HL-60 (cell line): ENCODE measurements around the gene KHDC1.
"Not testable (repeated sequence)": the region's sequence is repeated elsewhere in the genome, so short reads cannot be mapped to it uniquely, and the experiment has no call there.

ENCODE experiments used
- DNase-seq, 2 experiments: peaks; one replicate each; pipeline ENCODE4 v3.0.0-alpha.2; 2010 to 2020; ENCODE audit warnings: low read depth in 1 of 2, low spot score in 1 of 2
- H3K27ac ChIP-seq: fragments of 250-450 bp; sonication (Bioruptor Pico); replicated peaks from 2 replicates; pipeline ENCODE4 v1.5.1; 2020; ENCODE audit warnings: mild to moderate bottlenecking, moderate library complexity
- H3K27me3 ChIP-seq: fragments of 250-450 bp; sonication (Bioruptor Pico); 2 replicates; pipeline ENCODE4 v1.5.1; 2021; ENCODE audit warnings: mild to moderate bottlenecking, moderate library complexity; ENCODE audit not compliant: insufficient read depth, poor library complexity, severe bottlenecking
- H3K4me3 ChIP-seq: replicated peaks from 2 replicates; pipeline ENCODE4 v1.5.1; 2011; ENCODE audit warnings: mild to moderate bottlenecking, control low read depth, low read length; ENCODE audit not compliant: insufficient read depth
- GABPA ChIP-seq: IDR thresholded peaks from 2 replicates; pipeline ENCODE4 v1.6.1; 2012; ENCODE audit warnings: low read depth
- POLR2AphosphoS5 ChIP-seq: IDR thresholded peaks from 2 replicates; pipeline ENCODE4 v1.6.1; 2012; ENCODE audit warnings: low read depth
- SPI1 ChIP-seq: IDR thresholded peaks from 2 replicates; pipeline ENCODE4 v1.6.1; 2012; ENCODE audit warnings: low read depth, mild to moderate bottlenecking, borderline replicate concordance
- TF ChIP-seq, protein P1 (sequence below): IDR thresholded peaks from 2 replicates; pipeline ENCODE4 v1.6.1; 2012; ENCODE audit warnings: low read depth; ENCODE audit not compliant: insufficient replicate concordance
- TF ChIP-seq, protein P2 (sequence below): IDR thresholded peaks from one replicate; pipeline ENCODE4 v1.5.1; 2011; ENCODE audit warnings: low read length, control low read depth, inconsistent platforms; ENCODE audit not compliant: insufficient read depth

The KHDC1 gene

DNA sequence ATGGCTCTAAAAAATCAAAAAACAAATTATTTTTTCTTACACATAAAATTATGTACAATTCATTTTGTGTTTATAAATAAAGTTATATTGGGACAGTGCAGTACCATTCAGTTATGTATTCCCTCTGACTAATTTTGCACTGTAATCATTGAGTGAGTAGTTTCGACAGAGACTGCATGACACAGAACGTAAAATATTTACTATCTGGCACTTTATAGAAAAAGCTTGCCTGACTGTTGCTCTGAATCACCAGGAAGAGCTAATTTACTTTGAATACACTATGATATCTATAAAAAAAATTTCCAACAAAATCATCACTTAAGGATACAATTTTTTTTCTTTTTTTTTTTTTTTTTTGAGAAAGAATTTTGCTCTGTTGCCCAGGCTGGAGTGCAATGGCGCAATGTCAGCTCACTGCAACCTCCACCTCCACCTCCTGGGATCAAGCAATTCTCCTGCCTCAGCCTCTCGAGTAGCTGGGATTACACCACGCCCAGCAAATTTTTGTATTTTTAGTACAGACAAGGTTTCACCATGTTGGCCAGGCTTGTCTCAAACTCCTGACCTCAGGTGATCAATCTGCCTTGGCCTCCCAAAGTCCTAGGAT is 26.7 kb downstream of the KHDC1 start:
- no peak overlapping the region for H3K27ac ChIP-seq
- H3K27me3 ChIP-seq, result no peaks in the 10 kb centered on the region
- TF ChIP-seq POLR2AphosphoS5, result no peak
- TF ChIP-seq, protein P1, sequence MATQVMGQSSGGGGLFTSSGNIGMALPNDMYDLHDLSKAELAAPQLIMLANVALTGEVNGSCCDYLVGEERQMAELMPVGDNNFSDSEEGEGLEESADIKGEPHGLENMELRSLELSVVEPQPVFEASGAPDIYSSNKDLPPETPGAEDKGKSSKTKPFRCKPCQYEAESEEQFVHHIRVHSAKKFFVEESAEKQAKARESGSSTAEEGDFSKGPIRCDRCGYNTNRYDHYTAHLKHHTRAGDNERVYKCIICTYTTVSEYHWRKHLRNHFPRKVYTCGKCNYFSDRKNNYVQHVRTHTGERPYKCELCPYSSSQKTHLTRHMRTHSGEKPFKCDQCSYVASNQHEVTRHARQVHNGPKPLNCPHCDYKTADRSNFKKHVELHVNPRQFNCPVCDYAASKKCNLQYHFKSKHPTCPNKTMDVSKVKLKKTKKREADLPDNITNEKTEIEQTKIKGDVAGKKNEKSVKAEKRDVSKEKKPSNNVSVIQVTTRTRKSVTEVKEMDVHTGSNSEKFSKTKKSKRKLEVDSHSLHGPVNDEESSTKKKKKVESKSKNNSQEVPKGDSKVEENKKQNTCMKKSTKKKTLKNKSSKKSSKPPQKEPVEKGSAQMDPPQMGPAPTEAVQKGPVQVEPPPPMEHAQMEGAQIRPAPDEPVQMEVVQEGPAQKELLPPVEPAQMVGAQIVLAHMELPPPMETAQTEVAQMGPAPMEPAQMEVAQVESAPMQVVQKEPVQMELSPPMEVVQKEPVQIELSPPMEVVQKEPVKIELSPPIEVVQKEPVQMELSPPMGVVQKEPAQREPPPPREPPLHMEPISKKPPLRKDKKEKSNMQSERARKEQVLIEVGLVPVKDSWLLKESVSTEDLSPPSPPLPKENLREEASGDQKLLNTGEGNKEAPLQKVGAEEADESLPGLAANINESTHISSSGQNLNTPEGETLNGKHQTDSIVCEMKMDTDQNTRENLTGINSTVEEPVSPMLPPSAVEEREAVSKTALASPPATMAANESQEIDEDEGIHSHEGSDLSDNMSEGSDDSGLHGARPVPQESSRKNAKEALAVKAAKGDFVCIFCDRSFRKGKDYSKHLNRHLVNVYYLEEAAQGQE, result no peak
- TF ChIP-seq GABPA, result no peak
- TF ChIP-seq, protein P2, sequence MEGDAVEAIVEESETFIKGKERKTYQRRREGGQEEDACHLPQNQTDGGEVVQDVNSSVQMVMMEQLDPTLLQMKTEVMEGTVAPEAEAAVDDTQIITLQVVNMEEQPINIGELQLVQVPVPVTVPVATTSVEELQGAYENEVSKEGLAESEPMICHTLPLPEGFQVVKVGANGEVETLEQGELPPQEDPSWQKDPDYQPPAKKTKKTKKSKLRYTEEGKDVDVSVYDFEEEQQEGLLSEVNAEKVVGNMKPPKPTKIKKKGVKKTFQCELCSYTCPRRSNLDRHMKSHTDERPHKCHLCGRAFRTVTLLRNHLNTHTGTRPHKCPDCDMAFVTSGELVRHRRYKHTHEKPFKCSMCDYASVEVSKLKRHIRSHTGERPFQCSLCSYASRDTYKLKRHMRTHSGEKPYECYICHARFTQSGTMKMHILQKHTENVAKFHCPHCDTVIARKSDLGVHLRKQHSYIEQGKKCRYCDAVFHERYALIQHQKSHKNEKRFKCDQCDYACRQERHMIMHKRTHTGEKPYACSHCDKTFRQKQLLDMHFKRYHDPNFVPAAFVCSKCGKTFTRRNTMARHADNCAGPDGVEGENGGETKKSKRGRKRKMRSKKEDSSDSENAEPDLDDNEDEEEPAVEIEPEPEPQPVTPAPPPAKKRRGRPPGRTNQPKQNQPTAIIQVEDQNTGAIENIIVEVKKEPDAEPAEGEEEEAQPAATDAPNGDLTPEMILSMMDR, result no peak
- no peak for TF ChIP-seq SPI1
- no peak overlapping the region for H3K4me3 ChIP-seq
- DNase-seq, result no peak

DNA sequence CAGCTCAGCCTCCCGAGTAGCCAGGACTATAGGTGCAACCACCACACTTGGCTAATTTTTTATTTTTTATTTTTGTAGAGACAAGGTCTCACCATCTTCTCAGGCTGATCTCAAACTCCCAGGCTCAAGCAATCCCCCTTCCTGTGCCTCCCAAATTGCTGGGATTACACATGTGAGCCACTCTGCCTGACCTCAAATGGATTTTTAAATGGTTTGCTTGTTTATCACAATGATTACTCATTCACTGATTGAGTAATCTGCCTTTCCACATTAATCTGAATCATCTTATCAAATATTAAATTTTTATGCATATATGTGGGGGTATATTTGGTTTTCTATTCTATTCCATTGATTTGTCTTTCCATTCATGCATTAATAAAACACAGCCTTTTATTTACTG is 28.3 kb downstream of the KHDC1 start:
- no peak overlapping the region for H3K27ac ChIP-seq
- no peaks in the 10 kb centered on the region for H3K27me3 ChIP-seq
- DNase-seq, result no peak
- TF ChIP-seq POLR2AphosphoS5, result no peak
- TF ChIP-seq, protein P2, result no peak
- H3K4me3 ChIP-seq, result no peak overlapping the region

DNA sequence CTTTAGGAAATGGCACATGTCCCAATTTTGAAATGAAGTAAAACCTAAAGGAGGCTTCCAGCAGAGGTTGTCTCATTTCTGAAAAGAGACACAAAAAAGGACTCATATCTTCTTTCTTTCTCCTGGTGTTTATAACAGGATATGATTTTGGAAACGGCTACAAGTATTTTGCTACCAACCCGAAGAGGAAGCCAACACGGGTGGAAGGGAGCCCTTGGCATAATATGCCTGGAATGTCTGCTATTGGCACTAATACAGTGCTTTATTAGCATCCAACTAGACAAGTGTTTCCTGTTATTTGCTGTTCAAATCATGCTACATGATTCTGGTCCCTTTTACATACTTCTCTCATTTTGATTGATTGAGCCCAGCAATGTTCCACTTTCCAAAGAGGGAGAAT is 29.0 kb downstream of the KHDC1 start:
- DNase-seq, H3K4me3 ChIP-seq, H3K27me3 ChIP-seq, H3K27ac ChIP-seq: not testable (repeated sequence)

DNA sequence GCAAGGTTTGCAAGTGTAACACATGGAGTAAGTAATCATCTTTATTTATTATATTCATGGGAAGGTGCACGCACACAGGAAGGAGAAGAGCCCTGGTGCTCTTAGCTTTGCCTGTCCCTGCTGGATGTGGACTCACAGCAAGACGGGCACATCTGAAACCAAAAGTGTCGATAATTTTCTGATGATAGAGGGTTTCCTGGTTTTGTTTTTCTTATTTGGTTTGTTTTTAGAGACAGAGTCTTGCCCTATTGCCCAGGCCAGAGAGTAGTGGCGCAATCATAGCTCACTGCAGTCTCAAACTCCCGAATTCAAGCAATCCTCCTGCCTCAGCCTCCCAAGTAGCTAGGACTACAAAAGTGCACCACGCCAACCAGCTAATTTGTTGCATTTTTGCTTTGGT is 29.9 kb downstream of the KHDC1 start:
- Histone ChIP-seq H3K4me3 (no peak overlapping the region), H3K27ac (no peak overlapping the region), H3K27me3 (no peaks in the 10 kb centered on the region)
- DNase-seq, result no peak
- no peak for TF ChIP-seq GABPA
- TF ChIP-seq, protein P1, result no peak
- TF ChIP-seq, protein P2, result no peak
- TF ChIP-seq POLR2AphosphoS5, result no peak
- TF ChIP-seq SPI1, result no peak
